Adrenal gland (tissue), 12 donors: ENCODE measurements around the gene SARM1. TPM values are rescaled to one million over a fixed set of nuclear protein-coding genes. Genes with fewer than 3 reads are reported as not detected.

Experiments
- DNase-seq, 7 donors: peaks; one replicate each; pipeline ENCODE4 v3.0.0-alpha.2; 2019 to 2020
- H3K27ac ChIP-seq, 5 donors: fragments of 200-600 bp; sonication (generic) in 4 of 5; 1 replicate in 3 of 5; 2 replicates in 2 of 5; pipeline versions ENCODE4 v1.5.1 to v1.8.0; 2016 to 2020; ENCODE audit warnings: mild to moderate bottlenecking in 1 of 5
- H3K27me3 ChIP-seq: fragments of 200-600 bp; 2 replicates; pipeline ENCODE4 v1.8.0; 2021
- H3K36me3 ChIP-seq, 2 donors: fragments of 200-600 bp; replicated peaks in 1 of 2; 1 replicate in 1 of 2; 2 replicates in 1 of 2; pipeline versions ENCODE4 v1.5.1 to v1.8.0; 2018 to 2022
- H3K4me1 ChIP-seq, 2 donors: fragments of 200-600 bp; replicated peaks in 1 of 2; 1 replicate in 1 of 2; 2 replicates in 1 of 2; pipeline versions ENCODE4 v1.5.1 to v1.8.0; 2018 to 2021
- H3K4me3 ChIP-seq, 4 donors: fragments of 200-600 bp; sonication (generic) in 3 of 4; one replicate each; pipeline ENCODE4 v1.5.1; 2016 to 2018
- H3K9me3 ChIP-seq, 3 donors: fragments of 200-600 bp; sonication (generic) in 1 of 3; replicated peaks in 1 of 3; 1 replicate in 2 of 3; 2 replicates in 1 of 3; pipeline versions ENCODE4 v1.5.1 to v1.8.0; 2016 to 2021
- CTCF ChIP-seq, 6 experiments: fragments of 450-650 bp in 4 of 6; fragments of 200-600 bp in 2 of 6; sonication (generic) in 1 of 6; IDR thresholded peaks; 1 replicate in 5 of 6; 2 replicates in 1 of 6; pipeline versions ENCODE4 v1.5.1 to v1.8.0; 2016 to 2021; ENCODE audit warnings: antibody characterized with exemption in 6 of 6, mild to moderate bottlenecking in 2 of 6, moderate library complexity in 1 of 6
- POLR2A ChIP-seq, 2 donors: fragments of 450-650 bp; IDR thresholded peaks; one replicate each; pipeline ENCODE4 v1.6.1; 2017; ENCODE audit warnings: antibody characterized with exemption in 2 of 2, mild to moderate bottlenecking in 2 of 2, moderate library complexity in 1 of 2
- WGBS, 4 donors: extraction: QIAGEN DNeasy Blood & Tissue Kit in 2 of 4; methylation state at CpG; one replicate each; pipeline versions ENCODE4 v1.1.5 to v1.1.7; 2013 to 2017; 5-methylcytosine and 5-hydroxymethylcytosine counted together
- intact Hi-C, 2 donors: fragments of 100-400 bp; cut with DNase I; formaldehyde crosslinking; loops; one replicate each; pipeline versions ENCODE4 v1.14.1 to v1.15.0; 2022 to 2023
- polyA plus RNA-seq, 3 donors: library from polyadenylated mRNA; stranded (reverse); fragments of 200-250 nt in 2 of 3; fragments of 350-450 nt in 1 of 3; fragmentation: Illumina TruSeq in 1 of 3; extraction: RNeasy Lipid Tissue Mini Kit (QIAGEN cat#74804) in 1 of 3; gene quantifications; one replicate each; pipeline ENCODE4 v1.2.3, GENCODE V29; 2013 to 2014
- total RNA-seq, 9 donors: library from RNA; depleted of rRNA in 4 of 9; stranded (reverse); fragments of >200 nt in 4 of 9; fragments of 120-200 nt in 1 of 9; fragmentation: NEBNext Ultra II Directional in 1 of 9; extraction: Animal tissue kit (Norgen Biotek cat#: 25700) in 1 of 9; gene quantifications; one replicate each; pipeline versions ENCODE4 v1.1.0 to v1.2.4, GENCODE V29; 2013 to 2023
- donor health status: healthy with polysubstance abuse.
- donor health status: Bipolar disorder and iron deficiency.
- donor health status: DM: yes; HTN: yes; CAD: no.
- donor health status: DM: no; HTN: no; CAD: no.
- donor health status: DM: no; HTN: no; CAD: no.
- donor health status: DM: yes; HTN: yes; CAD: no.

The SARM1 gene
- total and polyA plus RNA-seq, 12 donors = 5.8 to 40.0 (median 23.9) TPM

GRCh38 chr17:28385037-28385400 is 13.5 kb downstream of the SARM1 start:
- WGBS, 4 donors = 60 to 69% (median 67%) methylated on average over 5 to 29 of the region's 29 CpGs
- Histone ChIP-seq H3K36me3 (peaks cover 0 to 29% of the 10 kb centered on the region in 2 donors), H3K27me3 (no peaks in the 10 kb centered on the region), H3K4me3 (peak overlapping the region in 1 of 4 donors; percentile 51), H3K9me3 (no peaks in the 10 kb centered on the region), H3K4me1 (no peaks in the 10 kb centered on the region), H3K27ac (no peak overlapping the region)
- DNase-seq = peak in 1 of 7 donors; percentile 15
- intact Hi-C loops = no loop called here
- no peak for TF ChIP-seq CTCF (IDR thresholded peaks at IDR 0.05)
- no peak for TF ChIP-seq POLR2A (IDR thresholded peaks at IDR 0.05)

DNA sequence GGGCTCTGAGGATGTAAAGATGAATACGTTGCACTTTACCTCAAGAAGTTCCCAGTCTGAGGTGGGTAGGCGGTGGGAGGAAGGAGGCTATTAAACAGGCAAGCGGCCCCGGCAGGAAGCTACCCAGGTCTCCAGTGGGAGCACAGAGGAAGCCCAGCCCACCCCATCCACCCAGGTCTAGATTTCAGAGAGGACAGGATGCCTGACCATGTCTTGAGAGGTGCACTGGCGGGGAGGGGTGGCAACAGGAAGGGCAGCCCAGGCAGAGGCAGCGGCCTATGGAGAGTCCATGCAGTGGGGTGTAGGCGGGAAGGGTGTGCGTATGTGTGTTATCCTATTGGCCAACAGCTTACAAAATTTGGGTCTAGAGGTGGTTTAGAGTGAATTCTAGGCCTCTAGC is 13.9 kb downstream of the SARM1 start:
- Histone ChIP-seq H3K27me3 (no peaks in the 10 kb centered on the region), H3K4me3 (peak overlapping the region in 1 of 4 donors; percentile 51), H3K27ac (no peak overlapping the region), H3K4me1 (no peaks in the 10 kb centered on the region), H3K9me3 (no peaks in the 10 kb centered on the region), H3K36me3 (peaks cover 0 to 33% of the 10 kb centered on the region in 2 donors)
- intact Hi-C loops = no loop called here
- TF ChIP-seq POLR2A (IDR thresholded peaks at IDR 0.05) (no peak), CTCF (IDR thresholded peaks at IDR 0.05) (no peak)
- DNase-seq = peak in 2 of 7 donors; percentile 13 to 17
- 80 to 92% (median 83%) methylated on average over 6 to 8 of the region's 8 CpGs for WGBS, 4 donors

DNA sequence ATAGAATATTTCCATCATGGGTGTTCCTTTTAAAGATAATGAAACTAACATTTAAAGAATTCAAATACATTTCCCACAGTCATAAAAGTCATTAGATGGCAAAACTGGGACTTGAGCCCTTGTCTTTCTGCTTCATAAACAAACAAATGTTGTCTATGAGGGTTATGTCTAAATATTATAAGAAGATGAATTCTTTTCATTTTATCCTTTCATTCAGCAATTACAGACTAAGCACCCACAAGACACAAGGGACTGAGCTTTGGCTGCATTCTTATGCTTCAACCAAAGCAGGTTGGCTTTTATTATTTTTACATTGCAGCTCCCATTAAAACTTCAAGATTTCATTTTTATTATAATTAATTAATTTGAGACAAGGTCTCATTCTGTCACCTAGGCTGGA is 14.9 kb downstream of the SARM1 start:
- no peaks in the 10 kb centered on the region for H3K4me1 ChIP-seq
- peaks cover 0 to 43% of the 10 kb centered on the region in 2 donors for H3K36me3 ChIP-seq
- H3K27ac ChIP-seq = no peak overlapping the region
- H3K9me3 ChIP-seq = no peaks in the 10 kb centered on the region
- no peak overlapping the region for H3K4me3 ChIP-seq
- no peaks in the 10 kb centered on the region for H3K27me3 ChIP-seq
- TF ChIP-seq CTCF (IDR thresholded peaks at IDR 0.05) = no peak
- intact Hi-C loops = no loop called here
- no peak for DNase-seq

GRCh38 chr17:28388106-28388505 is 16.6 kb downstream of the SARM1 start:
- Histone ChIP-seq H3K27me3 (no peaks in the 10 kb centered on the region), H3K36me3 (peaks cover 0 to 60% of the 10 kb centered on the region in 2 donors), H3K27ac (no peak overlapping the region), H3K4me3 (no peak overlapping the region), H3K4me1 (no peaks in the 10 kb centered on the region), H3K9me3 (no peaks in the 10 kb centered on the region)
- DNase-seq = peak in 1 of 7 donors; percentile 17
- 91 to 95% (median 95%) methylated on average over 8 to 11 of the region's 11 CpGs for WGBS, 4 donors
- TF ChIP-seq CTCF (IDR thresholded peaks at IDR 0.05) = no peak
- no peak for TF ChIP-seq POLR2A (IDR thresholded peaks at IDR 0.05)
- intact Hi-C loops = no loop called here
